H1 (cell line): ENCODE data around the gene DDX1.
"Not testable (repeated sequence)": the region's sequence is repeated elsewhere in the genome, so short reads cannot be mapped to it uniquely, and the experiment has no call there.

Experiments used
- CBX5 ChIP-seq: fragments of 300-800, 300-1000 bp; sonication (generic); IDR thresholded peaks from 2 replicates; pipeline ENCODE4 v1.7.1; 2016; ENCODE audit warnings: antibody characterized with exemption, low read length, low read depth
- GTF2F1 ChIP-seq: IDR thresholded peaks from 2 replicates; pipeline ENCODE4 v1.6.1; 2012; ENCODE audit warnings: low read depth, low read length, improper control_type of control experiment, borderline replicate concordance

- TF ChIP-seq CBX5, GTF2F1: not testable (repeated sequence)
Measured at GRCh38 chr2:15680132-15680531, 88.5 kb downstream of the DDX1 start.
